Nucleus accumbens (tissue), 56 donors: ENCODE data around the gene ILK.
A peak's percentile ranks its signal among the peaks of the same experiment; 100 is the strongest.

Source experiments
- DNase-seq, 56 donors: peaks; one replicate each; lab custom pipeline; 2025; lab: John Stamatoyannopoulos, UW

Gene ILK

DNA sequence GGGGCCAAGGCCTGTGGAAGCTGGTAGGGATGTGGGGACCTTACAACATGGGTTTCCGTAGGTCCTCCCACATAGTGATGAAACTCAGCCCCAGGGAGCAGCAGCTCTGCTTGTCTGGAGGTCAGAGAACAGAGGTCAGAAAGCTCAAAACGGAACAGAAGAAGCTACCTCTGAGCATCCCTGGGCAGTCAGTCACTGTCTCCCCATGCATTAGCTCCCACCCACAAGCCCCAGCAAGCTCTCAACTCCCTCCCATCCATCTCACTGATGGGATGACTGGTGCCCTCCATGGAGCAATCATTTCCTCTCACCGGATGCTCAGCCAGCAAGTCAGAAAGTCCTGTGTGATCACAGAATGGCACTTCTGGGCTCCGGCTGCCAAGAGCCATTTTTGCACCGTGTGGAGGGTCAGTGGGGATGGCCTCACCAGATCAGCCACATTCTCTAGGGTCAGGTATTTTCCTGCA lies 13.8 kb downstream of the ILK start:
- DNase-seq: no peak

GRCh38 chr11:6618117-6619003 lies 14.8 kb downstream of the ILK start:
- peak in 42 of 56 donors; percentile 15 to 84 (median 44) for DNase-seq

GRCh38 chr11:6619004-6619745 lies 15.6 kb downstream of the ILK start, which contains the start of gene TPP1:
Gene TPP1 (minus strand): TSS chr11:6619422. CDS start chr11:6619400, 22 bp downstream.
- peak; percentile 50 to 98 (median 92) for DNase-seq

DNA sequence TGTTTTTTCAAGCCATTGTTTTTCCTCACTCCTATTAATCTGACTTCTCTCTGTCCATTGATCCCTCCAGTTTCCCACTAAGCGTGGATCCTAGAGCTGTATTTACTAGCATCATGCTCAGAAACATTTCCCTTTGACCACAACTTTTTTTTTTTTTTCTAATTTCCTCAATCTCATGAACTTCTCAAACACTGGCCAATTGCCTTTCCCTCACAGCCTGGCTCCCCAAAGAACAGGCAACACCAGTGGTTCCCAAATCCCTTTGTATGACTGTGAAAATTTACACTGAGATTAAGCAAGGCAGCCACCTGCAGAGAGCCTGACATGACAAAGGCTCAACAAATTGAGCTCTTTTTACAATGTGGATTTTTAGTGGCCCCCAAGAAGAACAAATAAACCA lies 17.1 kb downstream of the ILK start:
- DNase-seq: no peak

GRCh38 chr11:6621711-6622211 lies 18.2 kb downstream of the ILK start:
- no peak for DNase-seq

GRCh38 chr11:6622261-6623171 lies 18.9 kb downstream of the ILK start:
- no peak for DNase-seq

GRCh38 chr11:6623391-6624363 lies 20.1 kb downstream of the ILK start:
- no peak for DNase-seq

- DNase-seq: no peak
Measured at GRCh38 chr11:6625156-6625831, 21.7 kb downstream of the ILK start.

- DNase-seq: no peak
Measured at GRCh38 chr11:6625832-6626420, 22.4 kb downstream of the ILK start.

DNA sequence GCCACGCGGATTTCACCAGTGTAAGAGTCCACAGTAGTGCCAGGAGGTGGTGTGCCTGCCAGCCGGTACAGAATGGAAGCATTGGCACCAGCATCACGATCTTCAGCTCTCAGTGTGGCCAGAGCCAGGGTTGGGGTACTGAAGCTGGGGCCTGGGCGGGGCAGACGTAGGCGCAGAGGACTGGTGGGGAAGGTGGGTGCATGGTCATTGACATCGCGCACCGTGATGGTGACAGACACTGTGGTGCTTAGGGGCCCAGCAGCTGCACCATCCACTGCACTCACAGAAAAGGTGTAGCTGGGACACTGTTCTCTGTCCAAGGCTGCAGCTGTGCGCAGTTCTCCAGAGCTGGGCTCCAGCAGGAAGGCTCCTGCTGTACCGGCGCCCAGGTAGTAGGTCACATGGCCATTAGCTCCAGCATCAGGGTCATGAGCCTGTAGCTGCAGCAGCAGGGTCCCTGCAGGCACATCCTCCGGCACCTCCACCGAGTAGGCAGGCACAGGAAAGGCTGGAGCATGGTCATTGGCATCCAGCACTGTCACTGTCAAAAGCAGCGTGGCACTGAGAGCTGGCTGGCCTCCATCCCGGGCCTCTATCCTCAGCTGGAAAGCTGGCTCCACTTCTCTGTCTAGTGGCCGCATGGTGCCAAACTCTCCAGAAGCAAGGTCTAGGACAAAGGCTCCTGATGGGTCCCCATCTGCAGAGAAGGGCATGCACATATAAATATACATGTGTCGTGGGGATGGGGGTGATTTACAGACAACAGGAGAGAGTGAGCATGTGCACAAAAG lies 23.6 kb downstream of the ILK start:
- DNase-seq: peak in 35 of 56 donors; percentile 4 to 66 (median 34)

GRCh38 chr11:6627762-6628241 lies 24.2 kb downstream of the ILK start:
- DNase-seq: no peak

- DNase-seq: no peak
Measured at GRCh38 chr11:6628526-6628925, 25.0 kb downstream of the ILK start.

DNA sequence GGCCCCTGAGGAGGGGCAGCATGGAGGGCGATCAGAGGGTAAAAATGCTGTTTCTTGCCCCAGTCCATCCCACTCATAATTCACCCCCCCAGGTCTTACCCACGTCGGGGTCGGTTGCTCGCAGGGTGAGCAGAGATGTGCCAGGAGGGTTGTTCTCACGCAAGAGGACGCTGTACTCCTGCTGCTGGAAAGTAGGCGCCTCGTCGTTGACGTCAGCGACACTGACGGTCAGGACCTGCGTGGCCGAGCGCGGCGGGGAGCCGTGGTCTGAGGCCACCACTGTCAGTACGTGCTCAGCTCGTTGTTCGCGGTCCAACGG lies 26.0 kb downstream of the ILK start:
- no peak for DNase-seq

DNA sequence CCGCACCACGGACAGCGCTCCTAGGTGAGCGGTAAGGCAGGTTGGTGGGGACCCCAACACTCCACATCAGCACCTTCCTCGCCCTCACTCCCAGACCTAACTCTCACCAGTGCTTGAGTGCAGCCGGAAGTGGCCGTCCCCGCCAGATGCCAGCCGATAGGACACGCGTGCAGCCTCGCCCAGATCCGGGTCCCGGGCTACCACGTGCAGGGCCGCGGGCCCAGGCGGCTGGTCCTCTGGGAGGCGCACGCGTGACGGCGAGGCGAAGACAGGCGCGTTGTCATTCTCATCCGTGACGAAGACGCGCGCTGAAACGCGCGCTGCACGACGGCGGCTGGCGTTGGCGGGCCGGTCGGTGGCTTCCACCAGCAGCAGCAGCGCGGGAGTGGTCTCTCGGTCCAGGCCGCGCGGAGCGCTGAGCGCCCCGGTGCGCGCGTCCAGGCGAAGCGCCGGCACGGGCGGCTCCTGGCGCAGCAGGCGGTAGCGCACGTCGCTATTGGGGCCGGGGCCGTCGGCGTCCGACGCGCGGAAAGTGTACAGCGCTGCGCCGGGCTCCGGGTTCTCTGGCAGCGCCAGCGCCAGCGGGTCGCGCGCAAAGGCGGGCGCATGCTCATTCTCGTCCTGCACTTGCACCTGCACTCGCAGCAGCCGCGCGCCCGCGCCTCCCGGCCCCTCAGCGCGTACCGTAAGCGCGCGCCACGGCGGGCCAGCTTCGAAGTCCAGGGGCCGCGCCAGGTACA lies 26.5 kb downstream of the ILK start:
- peak in 5 of 56 donors; percentile 8 to 39 (median 21) for DNase-seq

DNA sequence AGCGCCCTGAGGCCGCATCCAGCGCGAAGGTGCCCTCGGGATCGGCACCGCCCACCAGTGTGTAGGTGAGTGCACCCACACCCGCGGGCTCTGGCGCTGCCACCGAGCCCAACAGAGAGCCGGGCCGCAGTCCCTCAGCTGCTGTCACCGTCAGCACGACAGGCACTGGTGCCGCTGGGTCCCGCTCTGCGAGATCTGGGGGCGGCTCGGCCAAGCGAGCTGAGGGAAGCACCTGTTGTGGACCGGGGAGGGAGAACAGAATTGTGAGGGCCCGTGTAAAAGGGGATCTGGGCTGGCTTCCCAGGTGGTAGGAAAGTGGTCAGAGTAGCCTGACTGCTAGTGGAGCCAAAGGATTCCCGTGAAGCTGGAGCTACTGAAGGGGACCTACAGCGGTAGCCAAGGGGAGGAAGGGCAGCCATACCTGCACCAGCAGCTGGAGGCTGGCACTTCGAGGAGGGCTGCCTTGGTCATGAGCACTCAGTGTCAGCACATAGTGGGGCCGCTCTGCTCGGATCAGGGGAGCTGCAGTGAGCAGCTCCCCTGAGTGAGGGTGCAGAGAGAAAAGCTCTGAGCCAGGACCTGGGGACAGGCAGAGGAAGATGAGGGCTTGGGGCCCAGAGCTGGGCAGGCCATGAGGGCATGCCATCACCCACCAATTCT lies 27.2 kb downstream of the ILK start:
- DNase-seq: no peak

DNA sequence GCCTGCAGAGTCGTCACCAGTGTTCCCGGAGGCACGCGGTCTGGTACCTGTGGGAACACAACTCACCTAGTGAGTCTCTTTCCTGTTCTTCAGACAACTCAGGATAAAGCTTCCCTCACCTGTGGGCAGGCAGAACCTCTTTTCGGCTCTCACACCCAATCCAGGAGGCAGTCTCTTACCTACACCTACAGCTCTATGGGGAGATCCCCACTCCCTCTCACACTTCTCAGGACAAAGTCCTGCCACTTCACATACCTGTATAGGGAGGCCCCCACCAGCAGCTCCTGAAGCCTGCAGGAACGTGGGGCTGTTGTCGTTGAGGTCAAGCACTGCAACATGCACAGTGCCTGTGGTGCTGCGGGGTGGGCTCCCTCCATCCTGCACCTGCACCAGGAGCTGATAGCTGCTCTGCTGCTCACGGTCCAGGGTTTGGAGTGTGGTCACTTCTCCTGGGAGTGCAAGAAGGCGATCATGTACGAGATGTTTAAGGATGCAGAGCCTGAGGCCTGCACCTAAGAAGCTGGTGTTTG lies 27.9 kb downstream of the ILK start:
- DNase-seq: no peak
